ENCODE data around the gene UEVLD. TPM values are rescaled to one million over a fixed set of nuclear protein-coding genes. Genes with fewer than 3 reads are reported as not detected.

UEVLD gene
- total RNA-seq, 4 donors from 2014 or later = 19.9 to 34.7 (median 26.3) TPM

DNA sequence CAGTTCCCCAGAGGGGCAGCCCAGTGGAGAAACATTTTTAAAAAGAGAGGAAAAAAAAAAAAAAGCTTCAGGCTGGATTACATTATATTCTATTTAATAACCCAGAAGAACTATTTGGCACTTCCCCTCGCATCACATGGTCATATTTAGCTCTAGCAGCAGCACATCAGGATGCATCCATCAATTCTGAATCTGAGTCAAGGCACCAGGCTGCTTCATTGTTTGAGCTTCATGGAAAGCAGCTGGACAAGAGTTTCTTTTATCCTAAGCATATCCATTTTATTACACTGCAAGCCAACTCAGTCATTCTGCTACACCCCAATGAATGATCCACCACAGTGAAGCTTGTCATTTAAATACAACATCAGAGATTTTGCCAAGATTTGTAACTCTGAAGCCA lies 35.6 kb upstream of the UEVLD start:
- TF ChIP-seq, protein P1, sequence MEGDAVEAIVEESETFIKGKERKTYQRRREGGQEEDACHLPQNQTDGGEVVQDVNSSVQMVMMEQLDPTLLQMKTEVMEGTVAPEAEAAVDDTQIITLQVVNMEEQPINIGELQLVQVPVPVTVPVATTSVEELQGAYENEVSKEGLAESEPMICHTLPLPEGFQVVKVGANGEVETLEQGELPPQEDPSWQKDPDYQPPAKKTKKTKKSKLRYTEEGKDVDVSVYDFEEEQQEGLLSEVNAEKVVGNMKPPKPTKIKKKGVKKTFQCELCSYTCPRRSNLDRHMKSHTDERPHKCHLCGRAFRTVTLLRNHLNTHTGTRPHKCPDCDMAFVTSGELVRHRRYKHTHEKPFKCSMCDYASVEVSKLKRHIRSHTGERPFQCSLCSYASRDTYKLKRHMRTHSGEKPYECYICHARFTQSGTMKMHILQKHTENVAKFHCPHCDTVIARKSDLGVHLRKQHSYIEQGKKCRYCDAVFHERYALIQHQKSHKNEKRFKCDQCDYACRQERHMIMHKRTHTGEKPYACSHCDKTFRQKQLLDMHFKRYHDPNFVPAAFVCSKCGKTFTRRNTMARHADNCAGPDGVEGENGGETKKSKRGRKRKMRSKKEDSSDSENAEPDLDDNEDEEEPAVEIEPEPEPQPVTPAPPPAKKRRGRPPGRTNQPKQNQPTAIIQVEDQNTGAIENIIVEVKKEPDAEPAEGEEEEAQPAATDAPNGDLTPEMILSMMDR (IDR thresholded peaks at IDR 0.05) = no peak
- TF ChIP-seq POLR2A (IDR thresholded peaks at IDR 0.05) = no peak
- no peak for DNase-seq
- no peak overlapping the region for H3K4me3 ChIP-seq
- no peak overlapping the region for H3K27ac ChIP-seq
- no peaks in the 10 kb centered on the region for H3K9me3 ChIP-seq
- peaks cover 0 to under 1% (median 0%) of the 10 kb centered on the region in 4 donors for H3K4me1 ChIP-seq
- H3K36me3 ChIP-seq = no peaks in the 10 kb centered on the region
- no peaks in the 10 kb centered on the region for H3K27me3 ChIP-seq

DNA sequence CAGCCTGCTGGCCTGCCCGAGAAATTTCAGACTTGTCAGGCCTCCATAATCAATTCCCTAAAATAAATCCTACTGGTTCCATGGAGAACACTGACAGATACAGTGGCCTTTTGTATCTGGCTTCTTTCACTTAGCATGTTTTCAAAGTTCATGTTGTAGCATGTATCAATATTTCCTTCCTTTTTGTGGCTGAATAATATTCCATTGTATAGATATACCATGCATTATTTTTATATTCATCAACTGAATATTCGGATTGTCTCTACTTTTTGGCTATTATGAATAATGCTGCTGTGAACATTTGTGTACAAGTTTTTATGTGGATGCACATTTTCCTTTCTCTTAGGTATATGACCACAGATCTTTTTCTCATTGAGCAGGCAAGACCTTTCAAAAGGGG lies 35.2 kb upstream of the UEVLD start:
- Histone ChIP-seq H3K4me3 (no peak overlapping the region), H3K27me3 (no peaks in the 10 kb centered on the region), H3K36me3 (no peaks in the 10 kb centered on the region), H3K4me1 (peaks cover 0 to 5% (median under 1%) of the 10 kb centered on the region in 4 donors), H3K9me3 (no peaks in the 10 kb centered on the region), H3K27ac (no peak overlapping the region)
- TF ChIP-seq, protein P1 (IDR thresholded peaks at IDR 0.05) = no peak
- TF ChIP-seq POLR2A (IDR thresholded peaks at IDR 0.05) = no peak
- DNase-seq = no peak

DNA sequence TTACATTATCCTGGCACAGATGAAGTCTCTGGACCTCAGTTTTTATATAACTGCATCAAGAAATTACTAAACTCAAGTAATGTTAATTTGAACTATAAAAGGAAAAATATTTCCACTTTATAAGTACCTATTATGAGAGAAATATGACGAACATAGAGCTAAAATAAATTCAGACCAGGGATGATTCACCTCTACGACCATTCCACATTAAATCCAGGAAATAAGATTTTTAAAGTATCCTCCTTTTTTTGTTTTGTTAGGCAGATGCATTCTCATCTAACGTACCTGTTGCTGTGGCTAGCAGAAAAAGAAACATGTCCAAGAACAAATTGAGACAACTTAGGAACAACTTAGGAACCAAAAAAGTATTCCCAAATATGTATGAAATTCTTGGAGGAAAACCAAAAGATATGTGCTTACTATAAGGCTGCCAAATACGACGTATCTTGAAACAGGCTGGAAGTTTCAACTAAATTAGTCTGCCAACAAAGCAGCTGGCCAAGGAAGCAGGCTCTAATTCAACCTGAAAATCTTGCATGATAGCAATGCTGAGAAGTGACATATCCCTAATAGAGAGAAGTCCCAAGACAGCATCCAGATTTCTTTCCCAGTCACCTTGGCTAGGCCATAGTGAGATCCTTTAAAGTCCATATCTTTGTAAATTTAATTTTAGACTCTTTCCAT lies 29.9 kb upstream of the UEVLD start:
- no peak for DNase-seq
- TF ChIP-seq, protein P1 (IDR thresholded peaks at IDR 0.05) = no peak
- no peak for TF ChIP-seq POLR2A (IDR thresholded peaks at IDR 0.05)
- H3K4me3 ChIP-seq = no peak overlapping the region
- no peaks in the 10 kb centered on the region for H3K9me3 ChIP-seq
- no peaks in the 10 kb centered on the region for H3K27me3 ChIP-seq
- H3K36me3 ChIP-seq = peaks cover 0 to 26% (median 0%) of the 10 kb centered on the region in 3 donors
- peaks cover 0 to 10% (median 5%) of the 10 kb centered on the region in 4 donors for H3K4me1 ChIP-seq
- H3K27ac ChIP-seq = peak overlapping the region in 1 of 4 donors; percentile 28

DNA sequence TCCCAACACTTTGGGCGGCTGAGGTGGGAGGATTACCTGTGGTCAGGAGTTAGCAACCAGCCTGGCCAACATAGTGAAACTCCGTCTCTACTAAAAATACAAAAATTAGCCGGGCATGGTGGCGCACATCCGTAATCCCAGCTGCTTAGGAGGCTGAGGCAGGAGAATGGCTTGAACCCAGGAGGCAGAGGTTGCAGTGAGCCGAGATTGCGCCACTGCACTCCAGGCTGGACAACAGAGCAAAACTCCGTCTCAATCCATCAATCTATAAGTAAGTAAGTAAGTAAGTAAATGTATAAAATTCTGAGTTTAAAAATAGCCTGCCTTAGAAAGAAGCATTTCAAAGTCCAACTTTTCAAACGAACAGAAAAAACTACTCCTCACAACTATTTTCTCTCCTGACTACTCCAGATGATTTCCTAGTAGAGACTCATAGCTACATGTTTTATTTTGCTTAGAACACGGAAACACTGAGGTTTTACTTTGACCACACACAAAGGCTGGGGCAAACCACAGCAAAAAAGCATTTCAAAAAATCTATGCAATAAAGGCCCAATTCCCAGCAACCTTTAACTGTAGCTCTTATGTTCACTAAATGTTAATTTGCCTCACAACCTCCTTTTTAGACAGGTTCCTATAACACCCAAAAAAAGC lies 29.3 kb upstream of the UEVLD start:
- H3K27me3 ChIP-seq = no peaks in the 10 kb centered on the region
- H3K9me3 ChIP-seq = no peaks in the 10 kb centered on the region
- H3K4me3 ChIP-seq = no peak overlapping the region
- peak overlapping the region in 2 of 4 donors; percentile 23 to 28 for H3K27ac ChIP-seq
- H3K4me1 ChIP-seq = peaks cover 0 to 10% (median 5%) of the 10 kb centered on the region in 4 donors
- TF ChIP-seq, protein P1 (IDR thresholded peaks at IDR 0.05) = no peak
- TF ChIP-seq POLR2A (IDR thresholded peaks at IDR 0.05) = no peak
- H3K36me3 ChIP-seq = peaks cover 0 to 26% (median 0%) of the 10 kb centered on the region in 3 donors
- DNase-seq = no peak

- peaks cover 0 to 10% (median 5%) of the 10 kb centered on the region in 4 donors for H3K4me1 ChIP-seq
- no peak overlapping the region for H3K4me3 ChIP-seq
- H3K27me3 ChIP-seq = no peaks in the 10 kb centered on the region
- H3K27ac ChIP-seq = no peak overlapping the region
- H3K36me3 ChIP-seq = peaks cover 0 to 43% (median 0%) of the 10 kb centered on the region in 3 donors
- no peaks in the 10 kb centered on the region for H3K9me3 ChIP-seq
- DNase-seq = no peak
- TF ChIP-seq, protein P1 (IDR thresholded peaks at IDR 0.05) = no peak
Observed at GRCh38 chr11:18615628-18616392, 27.3 kb upstream of the UEVLD start.

Measured in Peyer's patch (tissue), 4 donors.